Ammon's horn (tissue), 1 donor: ENCODE data around the gene CEBPZOS.

Source experiments
- DNase-seq: peaks from one replicate; pipeline ENCODE4 v3.0.0-alpha.2; 2016; ENCODE audit warnings: low spot score

Gene CEBPZOS

GRCh38 chr2:37232131-37232933, 36.0 kb downstream of the CEBPZOS start:
- peak; percentile 8 for DNase-seq

DNA sequence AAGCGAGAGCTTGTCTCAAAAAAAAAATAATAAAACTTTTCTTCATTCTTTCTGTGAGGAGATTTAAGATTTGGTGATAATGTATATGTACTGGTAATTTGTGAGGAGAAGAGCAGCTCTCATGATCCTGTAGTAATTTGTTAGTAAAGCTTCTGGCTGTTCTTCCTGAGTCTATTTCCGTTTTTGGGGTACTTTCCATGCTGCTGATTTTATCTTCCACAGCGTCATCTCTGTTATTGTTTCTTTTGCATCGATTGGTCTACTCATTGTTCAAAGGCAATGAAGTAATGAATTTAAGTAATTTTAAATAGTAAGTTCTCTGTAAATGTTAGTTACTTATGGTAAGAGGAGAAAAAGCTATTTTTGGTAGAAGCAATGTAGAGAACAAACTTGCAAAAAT, 47.1 kb downstream of the CEBPZOS start:
- no peak for DNase-seq

- no peak for DNase-seq
These were observed 47.7 kb downstream of the CEBPZOS start for GRCh38 chr2:37244017-37244416.

- DNase-seq: no peak
These were observed 48.5 kb downstream of the CEBPZOS start for GRCh38 chr2:37244755-37245154.

DNA sequence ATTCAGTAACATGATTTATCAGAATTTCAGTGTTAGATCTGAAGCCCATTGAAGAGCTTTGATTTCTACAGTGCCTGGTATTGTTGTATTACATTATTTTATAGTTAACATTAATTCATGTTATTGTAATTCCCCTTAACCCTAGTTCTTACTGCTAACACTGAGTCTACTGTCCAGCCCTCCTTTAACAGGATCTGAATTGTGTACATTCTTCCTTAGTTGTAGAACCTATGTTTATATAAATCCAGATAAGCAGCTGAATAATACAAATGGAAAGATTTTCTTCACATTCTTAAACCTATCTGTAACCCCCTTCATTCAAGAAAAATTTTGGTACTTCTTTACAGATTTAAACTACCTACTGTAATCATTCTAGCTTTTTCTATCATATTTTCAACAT, 49.9 kb downstream of the CEBPZOS start:
- DNase-seq: no peak

GRCh38 chr2:37250869-37251740, 54.8 kb downstream of the CEBPZOS start:
- no peak for DNase-seq
